ENCODE data around the gene PLEKHB1. TPM values are rescaled to one million over a fixed set of nuclear protein-coding genes. Genes with fewer than 3 reads are reported as not detected.
"Not testable (repeated sequence)": the region's sequence is repeated elsewhere in the genome, so short reads cannot be mapped to it uniquely, and the experiment has no call there.

PLEKHB1 gene
- total and polyA plus RNA-seq, 10 of the 15 experiments (the other 5 are each of a cell fraction or from before 2014, with no cell fraction given) = 0.58 to 2.6 (median 1.5) TPM; not detected in 1

DNA sequence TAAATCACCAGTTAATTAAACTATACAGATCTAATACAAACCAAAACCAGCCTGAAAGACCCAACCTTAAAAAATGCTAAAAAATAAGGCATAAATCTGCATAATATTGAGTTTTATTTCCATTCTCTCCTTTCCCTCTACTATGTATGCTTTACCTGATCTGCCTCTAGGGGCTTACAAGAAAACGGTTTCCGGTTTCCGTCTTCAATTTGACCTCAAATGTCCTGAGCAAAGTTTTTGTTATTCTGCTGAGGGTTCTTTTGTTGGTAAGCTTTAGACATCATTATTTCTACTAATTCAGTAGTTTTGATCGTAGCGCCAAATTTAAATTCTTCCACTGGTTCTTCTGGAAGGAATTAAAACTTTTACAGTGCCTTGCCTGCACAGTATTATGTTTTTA is 30.2 kb downstream of the PLEKHB1 start:
- H2AFZ ChIP-seq (ENCODE audit: control insufficient read depth, low read depth, low read length); DNase-seq (ENCODE audit: low read depth, low spot score); H3K4me1 ChIP-seq (ENCODE audit: control insufficient read depth, insufficient read depth, low read length); H4K20me1 ChIP-seq (ENCODE audit: control insufficient read depth, insufficient read depth); H3K4me3 ChIP-seq; BruUV-seq (replicated peaks); H3K9ac ChIP-seq (ENCODE audit: control insufficient read depth, insufficient read depth, low read length); H3K9me3 ChIP-seq (replicated peaks; ENCODE audit: control insufficient read depth, insufficient read depth, low read length); H3K4me2 ChIP-seq (ENCODE audit: control insufficient read depth, insufficient read depth); ATAC-seq; in situ Hi-C loops (cut with MboI); H3K27ac ChIP-seq (ENCODE audit: control insufficient read depth, insufficient read depth); POLR2A ChIA-PET; RAD21 ChIA-PET (ENCODE audit: unreplicated experiment); intact Hi-C loops (cut with micrococcal nuclease; ENCODE audit: unreplicated experiment); FAIRE-seq; H3K36me3 ChIP-seq (ENCODE audit: control insufficient read depth in 2 of 2, insufficient read depth in 2 of 2, low read length in 1 of 2); H3K27me3 ChIP-seq (replicated peaks in 1 of 2; ENCODE audit: control insufficient read depth in 2 of 2, insufficient read depth in 2 of 2, low read length in 1 of 2); H3K79me2 ChIP-seq (ENCODE audit: control insufficient read depth, insufficient read depth, low read length): not testable (repeated sequence)
- CTCF ChIA-PET = interaction anchor here (1.0 kb wide), 1 partner anchor 14 kb away, joined by 4 read pairs; no protein-coding TSS in a partner anchor
- SMC1A ChIA-PET (ENCODE audit: uncharacterized antibody, unreplicated experiment) = interaction anchor here (0.8 kb wide), 1 partner anchor 255 kb away, joined by 3 read pairs; no protein-coding TSS in a partner anchor
- WGBS (ENCODE audit: insufficient coverage, insufficient replicate concordance, low lambda C conversion rate, missing lambda C conversion rate) = 98% methylated on average over 5 of the region's 5 CpGs

DNA sequence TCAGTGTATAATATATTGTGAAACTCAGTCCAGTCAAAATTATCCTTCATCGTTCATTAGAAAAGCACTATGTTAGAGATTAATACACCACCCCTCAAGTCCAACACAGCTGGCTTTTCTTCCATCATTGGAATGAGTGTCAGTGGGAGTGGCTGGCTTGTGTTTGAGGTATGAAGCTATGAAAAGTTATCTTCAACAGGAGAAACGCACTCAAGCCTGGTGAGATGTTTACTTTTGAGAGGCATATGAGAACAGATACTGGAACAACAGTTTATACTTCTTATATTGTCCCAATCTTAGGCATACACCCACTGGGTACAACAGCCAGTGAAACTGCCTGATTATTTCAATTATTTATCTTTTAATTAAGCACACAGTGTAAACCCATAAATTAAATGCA is 34.3 kb downstream of the PLEKHB1 start:
- Histone ChIP-seq H3K4me2 (ENCODE audit: control insufficient read depth, insufficient read depth) (no peak overlapping the region), H3K36me3 (ENCODE audit: control insufficient read depth in 2 of 2, insufficient read depth in 2 of 2, low read length in 1 of 2) (peaks cover 0 to 6% of the 10 kb centered on the region in 2 experiments; a peak in 1 of 4 replicates), H4K20me1 (ENCODE audit: control insufficient read depth, insufficient read depth) (no peaks in the 10 kb centered on the region), H3K27ac (ENCODE audit: control insufficient read depth, insufficient read depth) (no peak overlapping the region), H2AFZ (ENCODE audit: control insufficient read depth, low read depth, low read length) (no peak overlapping the region), H3K79me2 (ENCODE audit: control insufficient read depth, insufficient read depth, low read length) (no peaks in the 10 kb centered on the region), H3K9ac (ENCODE audit: control insufficient read depth, insufficient read depth, low read length) (no peak overlapping the region), H3K9me3 (replicated peaks; ENCODE audit: control insufficient read depth, insufficient read depth, low read length) (no peaks in the 10 kb centered on the region), H3K4me3 (no peak overlapping the region), H3K4me1 (ENCODE audit: control insufficient read depth, insufficient read depth, low read length) (no peaks in the 10 kb centered on the region), H3K27me3 (replicated peaks in 1 of 2; ENCODE audit: control insufficient read depth in 2 of 2, insufficient read depth in 2 of 2, low read length in 1 of 2) (no peaks in the 10 kb centered on the region)
- CTCF ChIA-PET = interaction anchor here (1.3 kb wide), 1 partner anchor 55 kb away, joined by 3 read pairs; no protein-coding TSS in a partner anchor
- TF ChIP-seq SMAD5 (IDR thresholded peaks at IDR 0.05; ENCODE audit: low read depth) = no peak
- FAIRE-seq (no peak), DNase-seq (ENCODE audit: low read depth, low spot score) (no peak), ATAC-seq (no peak)
- intact Hi-C loops (cut with micrococcal nuclease; ENCODE audit: unreplicated experiment) = no loop called here
- RAD21 ChIA-PET (ENCODE audit: unreplicated experiment) = interaction anchor here (1.1 kb wide), 1 partner anchor 886 kb away, joined by 3 read pairs; no protein-coding TSS in a partner anchor
- POLR2A ChIA-PET = no interaction called here
- SMC1A ChIA-PET (ENCODE audit: uncharacterized antibody, unreplicated experiment) = no interaction called here
- in situ Hi-C loops (cut with MboI) = no loop called here
- WGBS (ENCODE audit: insufficient coverage, insufficient replicate concordance, low lambda C conversion rate, missing lambda C conversion rate) = 100% methylated on average over 2 of the region's 2 CpGs
- no TSS peak for BruUV-seq (replicated peaks)
